T-helper 2 cell treated with Interferon-gamma antibody and Interleukin-4, amounts not matched to agents 5 μg/mL and 100 μg/mL, for 36 hours (primary cell): ENCODE measurements around the gene SUPT6H.
"Not testable (repeated sequence)": the region's sequence is repeated elsewhere in the genome, so short reads cannot be mapped to it uniquely, and the experiment has no call there.

Source experiments
- DNase-seq: peaks from one replicate; pipeline ENCODE4 v3.0.0; 2021; ENCODE audit warnings: low spot score
- H3K27ac Mint-ChIP-seq: one replicate; pipeline ENCODE4 v1.8.0; 2021; ENCODE audit warnings: mild to moderate bottlenecking, mixed read lengths
- H3K27me3 Mint-ChIP-seq: one replicate; pipeline ENCODE4 v1.8.0; 2021; ENCODE audit warnings: low read depth, mixed read lengths
- H3K36me3 Mint-ChIP-seq: one replicate; pipeline ENCODE4 v1.8.0; 2021; ENCODE audit warnings: low read depth, mixed read lengths
- H3K4me1 Mint-ChIP-seq: one replicate; pipeline ENCODE4 v1.8.0; 2021; ENCODE audit warnings: low read depth, mixed read lengths
- H3K4me3 Mint-ChIP-seq: one replicate; pipeline ENCODE4 v1.8.0; 2022; ENCODE audit warnings: mild to moderate bottlenecking, moderate library complexity, mixed read lengths
- H3K9me3 Mint-ChIP-seq: one replicate; pipeline ENCODE4 v1.8.0; 2021; ENCODE audit warnings: mixed read lengths

The SUPT6H gene

DNA sequence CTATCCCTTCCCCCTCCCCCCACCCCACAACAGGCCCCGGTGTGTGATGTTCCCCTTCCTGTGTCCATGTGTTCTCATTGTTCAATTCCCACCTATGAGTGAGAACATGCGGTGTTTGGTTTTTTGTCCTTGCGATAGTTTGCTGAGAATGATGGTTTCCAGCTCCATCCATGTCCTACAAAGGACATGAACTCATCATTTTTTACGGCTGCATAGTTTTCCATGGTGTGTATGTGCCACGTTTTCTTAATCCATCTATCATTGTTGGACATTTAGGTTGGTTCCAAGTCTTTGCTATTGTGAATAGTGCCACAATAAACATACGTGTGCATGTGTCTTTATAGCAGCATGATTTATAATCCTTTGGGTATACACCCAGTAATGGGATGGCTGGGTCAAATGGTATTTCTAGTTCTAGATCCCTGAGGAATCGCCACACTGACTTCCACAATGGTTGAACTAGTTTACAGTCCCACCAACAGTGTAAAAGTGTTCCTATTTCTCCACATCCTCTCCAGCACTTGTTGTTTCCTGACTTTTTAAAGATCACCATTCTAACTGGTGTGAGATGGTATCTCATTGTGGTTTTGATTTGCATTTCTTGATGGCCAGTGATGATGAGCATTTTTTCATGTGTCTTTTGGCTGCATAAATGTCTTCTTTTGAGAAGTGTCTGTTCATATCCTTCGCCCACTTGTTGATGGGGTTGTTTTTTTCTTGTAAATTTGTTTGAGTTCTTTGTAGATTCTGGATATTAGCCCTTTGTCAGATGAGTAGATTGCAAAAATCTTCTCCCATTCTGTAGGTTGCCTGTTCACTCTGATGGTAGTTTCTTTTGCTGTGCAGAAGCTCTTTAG, 74.1 kb downstream of the SUPT6H start:
- H3K27ac Mint-ChIP-seq, H3K4me3 Mint-ChIP-seq, DNase-seq, H3K9me3 Mint-ChIP-seq, H3K27me3 Mint-ChIP-seq: not testable (repeated sequence)
- Mint-ChIP-seq H3K36me3 (peaks cover 15% of the 10 kb centered on the region), H3K4me1 (peaks cover 14% of the 10 kb centered on the region)

DNA sequence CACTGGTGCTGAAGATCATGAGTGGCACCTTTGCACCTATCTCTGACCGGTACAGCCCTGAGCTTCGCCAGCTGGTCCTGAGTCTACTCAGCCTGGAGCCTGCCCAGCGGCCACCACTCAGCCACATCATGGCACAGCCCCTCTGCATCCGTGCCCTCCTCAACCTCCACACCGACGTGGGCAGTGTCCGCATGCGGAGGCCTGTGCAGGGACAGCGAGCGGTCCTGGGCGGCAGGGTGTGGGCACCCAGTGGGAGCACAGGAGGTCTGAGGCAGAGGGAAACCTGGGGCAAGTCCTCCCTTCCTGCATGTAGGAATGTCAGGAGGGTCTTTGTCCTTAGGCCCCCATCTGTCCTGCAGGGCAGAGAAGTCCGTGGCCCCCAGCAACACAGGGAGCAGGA, 75.3 kb downstream of the SUPT6H start:
- Mint-ChIP-seq H3K4me3 (no peak overlapping the region), H3K9me3 (peaks cover 3% of the 10 kb centered on the region), H3K27me3 (no peaks in the 10 kb centered on the region), H3K27ac (no peak overlapping the region), H3K4me1 (peaks cover 15% of the 10 kb centered on the region), H3K36me3 (peaks cover 15% of the 10 kb centered on the region)
- DNase-seq: no peak

DNA sequence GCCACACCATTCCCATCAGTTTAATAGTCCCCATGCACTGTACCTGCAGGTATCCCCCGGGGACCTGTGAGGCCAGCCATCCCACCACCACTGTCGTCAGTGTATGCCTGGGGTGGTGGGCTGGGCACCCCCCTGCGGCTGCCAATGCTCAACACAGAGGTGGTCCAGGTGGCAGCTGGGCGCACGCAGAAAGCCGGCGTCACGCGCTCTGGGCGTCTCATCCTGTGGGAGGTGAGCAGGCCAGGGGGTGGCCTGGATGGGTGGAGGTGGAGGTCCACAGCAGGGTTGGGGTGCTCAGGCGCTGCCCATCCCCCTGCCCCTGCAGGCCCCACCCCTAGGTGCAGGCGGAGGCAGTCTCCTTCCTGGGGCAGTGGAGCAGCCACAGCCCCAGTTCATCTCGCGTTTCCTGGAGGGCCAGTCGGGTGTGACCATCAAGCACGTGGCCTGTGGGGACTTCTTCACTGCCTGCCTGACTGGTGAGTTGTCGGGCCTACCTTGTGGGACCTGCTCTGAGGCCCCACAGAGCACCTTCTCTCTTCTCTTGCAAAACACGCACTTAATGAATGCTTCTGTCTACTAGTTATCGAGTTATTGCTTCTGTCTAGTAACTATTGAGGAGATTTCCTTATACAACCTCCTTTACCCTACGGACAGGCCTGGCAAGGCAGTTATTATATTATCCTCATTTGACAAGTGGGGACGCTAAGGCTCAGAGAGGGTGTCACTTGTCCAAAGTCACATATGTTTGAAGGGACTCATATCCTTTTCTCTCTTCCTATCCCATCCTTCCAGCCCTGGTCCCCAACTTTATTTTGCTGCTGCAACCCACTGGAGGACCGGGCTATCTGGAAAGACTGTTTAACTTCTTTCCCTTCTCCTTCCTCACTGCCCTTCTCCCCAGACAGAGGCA, 76.0 kb downstream of the SUPT6H start:
- no peaks in the 10 kb centered on the region for H3K27me3 Mint-ChIP-seq
- DNase-seq: no peak

DNA sequence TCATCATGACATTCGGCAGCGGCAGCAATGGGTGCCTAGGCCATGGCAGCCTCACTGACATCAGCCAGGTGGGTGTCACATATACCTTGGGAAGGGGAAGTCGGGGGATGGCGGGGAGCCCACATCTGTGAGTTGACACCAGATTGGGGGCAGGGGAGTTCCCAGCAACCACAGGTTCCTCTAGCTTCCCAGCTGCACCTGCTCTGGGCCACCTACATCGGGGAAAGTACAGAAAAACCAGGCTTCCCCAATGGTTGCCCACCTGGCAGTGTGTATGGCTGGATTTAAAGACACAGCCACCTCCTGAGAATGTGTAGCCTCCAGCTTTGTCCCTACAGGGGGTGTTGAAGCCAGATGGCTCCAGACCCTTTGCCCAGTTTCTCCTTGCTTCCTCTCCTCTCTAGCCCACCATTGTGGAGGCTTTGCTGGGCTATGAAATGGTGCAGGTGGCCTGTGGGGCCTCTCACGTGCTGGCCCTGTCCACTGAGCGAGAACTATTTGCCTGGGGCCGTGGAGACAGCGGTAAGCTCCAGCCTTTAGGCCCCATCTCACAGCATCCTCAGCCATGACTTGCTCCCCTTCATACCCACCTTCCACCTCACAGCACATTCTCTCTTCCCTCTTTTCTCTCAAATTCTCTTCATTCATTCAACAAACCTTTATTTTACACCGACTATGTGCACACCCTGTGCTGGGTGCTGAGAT, 76.8 kb downstream of the SUPT6H start:
- Mint-ChIP-seq H3K36me3 (peaks cover 15% of the 10 kb centered on the region), H3K27ac (peak overlapping the region; percentile 46), H3K4me1 (peaks cover 18% of the 10 kb centered on the region), H3K9me3 (peaks cover 3% of the 10 kb centered on the region), H3K27me3 (no peaks in the 10 kb centered on the region), H3K4me3 (no peak overlapping the region)
- peak; percentile 27 for DNase-seq

More for the DNA sequence above, 76.0 kb downstream of the SUPT6H start:
- Mint-ChIP-seq H3K4me3 (no peak overlapping the region), H3K27ac (peak overlapping the region; percentile 46), H3K9me3 (peaks cover 3% of the 10 kb centered on the region), H3K4me1 (peaks cover 16% of the 10 kb centered on the region), H3K36me3 (peaks cover 15% of the 10 kb centered on the region)

DNA sequence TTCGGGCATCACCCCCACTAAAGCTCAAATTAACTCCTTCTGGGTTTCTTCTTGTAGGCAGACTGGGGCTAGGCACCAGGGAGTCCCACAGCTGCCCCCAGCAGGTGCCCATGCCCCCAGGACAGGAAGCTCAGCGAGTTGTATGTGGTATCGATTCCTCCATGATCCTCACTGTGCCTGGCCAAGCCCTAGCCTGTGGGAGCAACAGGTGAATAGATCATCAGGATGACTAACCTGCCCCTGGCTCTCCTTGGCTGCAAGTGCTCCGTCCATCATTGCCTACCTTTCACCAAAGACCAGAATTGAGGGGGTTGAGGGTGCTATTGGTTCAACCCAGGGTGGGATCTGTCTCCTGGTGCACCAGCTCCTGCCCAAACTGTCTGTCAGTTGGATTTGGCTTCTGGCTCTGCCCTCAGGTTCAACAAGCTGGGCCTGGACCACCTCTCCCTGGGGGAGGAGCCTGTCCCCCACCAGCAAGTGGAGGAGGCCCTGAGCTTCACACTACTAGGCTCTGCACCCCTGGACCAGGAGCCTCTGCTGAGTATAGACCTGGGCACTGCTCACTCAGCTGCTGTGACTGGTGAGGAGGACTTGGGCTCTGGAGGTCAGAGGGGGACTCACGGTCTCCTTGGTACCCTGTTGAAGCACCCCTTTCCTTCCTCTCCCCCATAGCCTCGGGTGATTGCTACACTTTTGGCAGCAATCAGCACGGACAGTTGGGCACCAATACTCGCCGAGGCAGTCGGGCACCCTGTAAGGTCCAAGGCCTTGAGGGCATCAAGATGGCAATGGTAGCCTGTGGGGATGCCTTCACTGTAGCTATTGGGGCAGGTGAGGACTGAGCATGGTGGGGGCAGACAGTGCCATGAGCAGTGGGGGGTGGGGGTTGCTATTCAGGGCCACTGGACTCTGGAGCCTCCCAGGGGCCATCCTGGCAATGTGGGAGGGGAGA, 78.7 kb downstream of the SUPT6H start:
- Mint-ChIP-seq H3K27ac (no peak overlapping the region), H3K9me3 (peaks cover 3% of the 10 kb centered on the region), H3K36me3 (peaks cover 15% of the 10 kb centered on the region), H3K4me3 (no peak overlapping the region), H3K27me3 (no peaks in the 10 kb centered on the region), H3K4me1 (peaks cover 22% of the 10 kb centered on the region)
- DNase-seq: no peak

DNA sequence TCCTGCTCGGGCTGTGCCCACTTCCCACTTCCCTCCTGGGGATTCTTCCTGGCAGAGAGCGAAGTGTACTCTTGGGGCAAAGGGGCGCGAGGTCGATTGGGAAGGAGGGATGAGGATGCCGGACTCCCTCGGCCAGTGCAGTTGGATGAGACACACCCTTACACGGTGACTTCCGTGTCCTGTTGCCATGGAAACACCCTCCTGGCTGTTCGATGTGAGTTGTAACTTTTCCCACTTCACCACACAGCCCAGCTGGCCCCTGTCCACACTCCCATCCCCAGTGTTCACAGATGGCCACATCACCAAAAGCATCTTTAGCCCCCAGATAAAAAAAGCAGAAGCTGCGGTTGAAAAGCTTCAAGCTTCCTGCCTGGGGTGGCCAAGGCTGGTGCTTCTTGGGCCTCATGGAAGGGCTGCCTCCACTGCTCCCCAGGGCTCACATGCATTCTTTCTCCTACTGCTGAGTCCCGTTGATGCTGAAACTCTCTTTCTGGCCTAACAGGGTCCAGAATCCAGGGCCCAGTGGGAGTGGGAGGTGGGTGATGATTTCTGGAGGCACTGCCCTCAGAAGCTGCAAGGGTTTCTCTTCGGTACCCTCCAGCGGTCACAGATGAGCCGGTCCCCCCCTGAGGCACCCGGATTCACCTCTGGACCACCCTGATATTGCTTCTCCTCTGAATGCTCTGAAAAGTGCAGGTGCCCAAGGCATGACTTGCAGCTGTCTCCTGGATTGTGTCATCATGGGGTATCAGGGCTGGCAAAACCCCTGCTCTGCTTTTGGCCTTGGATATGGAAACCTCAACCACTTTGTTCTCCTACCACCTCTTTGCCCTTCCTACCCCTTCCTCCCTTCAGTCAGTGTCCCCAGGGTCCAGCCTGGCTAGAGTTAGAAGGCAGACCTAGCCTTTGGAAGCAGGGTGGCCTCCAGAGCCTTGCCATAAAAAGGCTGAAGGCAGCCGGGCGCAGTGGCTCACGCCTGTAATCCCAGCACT, 79.6 kb downstream of the SUPT6H start:
- no peak overlapping the region for H3K27ac Mint-ChIP-seq
- no peaks in the 10 kb centered on the region for H3K27me3 Mint-ChIP-seq
- H3K36me3 Mint-ChIP-seq: peaks cover 12% of the 10 kb centered on the region
- DNase-seq: no peak
- H3K9me3 Mint-ChIP-seq: no peaks in the 10 kb centered on the region
- H3K4me1 Mint-ChIP-seq: peaks cover 24% of the 10 kb centered on the region
- no peak overlapping the region for H3K4me3 Mint-ChIP-seq

DNA sequence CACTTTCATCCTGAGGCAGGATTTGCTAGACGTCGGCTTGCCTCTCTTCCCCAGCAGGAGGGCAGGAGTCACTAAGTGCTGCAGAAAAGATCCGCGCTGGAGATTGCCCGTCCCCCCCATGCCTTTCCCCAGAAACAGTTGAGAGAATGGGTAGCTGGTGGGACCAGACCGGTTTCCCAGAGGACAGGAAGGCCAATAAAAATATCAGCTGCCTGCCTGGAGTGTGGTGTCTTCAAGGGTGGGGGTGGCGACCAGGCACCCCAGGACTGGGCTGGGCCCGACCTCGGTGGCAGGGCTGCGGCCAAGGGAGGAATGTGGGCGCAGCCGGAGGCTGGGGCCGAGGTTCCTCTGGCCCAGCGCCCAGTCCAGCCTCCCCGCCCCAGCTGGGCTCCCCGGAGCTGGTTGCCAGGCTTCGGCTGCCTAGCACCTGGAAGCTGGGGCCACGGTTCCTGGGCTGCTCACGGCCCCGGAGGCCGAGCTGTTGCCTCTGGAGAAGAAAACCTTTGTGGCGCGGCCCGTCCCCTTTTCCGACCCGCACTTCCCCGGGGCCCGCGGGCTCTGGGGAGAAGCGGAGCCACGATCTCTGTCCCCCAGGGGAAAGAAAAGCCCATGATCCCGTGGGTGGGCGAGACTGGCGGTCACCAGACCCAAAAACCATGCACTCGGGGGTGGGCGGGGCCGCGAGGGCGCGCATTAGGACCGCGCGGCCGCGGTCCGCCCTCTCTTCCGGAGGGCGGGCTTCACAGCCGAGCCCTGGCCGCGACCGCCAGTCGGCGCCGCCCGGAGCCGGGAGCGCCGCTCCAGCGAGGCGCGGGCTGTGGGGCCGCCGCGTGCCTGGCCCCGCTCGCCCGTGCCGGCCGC, 81.5 kb downstream of the SUPT6H start, which contains the start of gene TRAF4:
Gene TRAF4 (plus strand): TSS at position 769 of the 861 bp plus-strand sequence. CDS start 102 bp downstream, outside the sequence.
- Mint-ChIP-seq H3K36me3 (peaks cover 15% of the 10 kb centered on the region), H3K27ac (peak within 1 kb of the TSS; percentile 91), H3K9me3 (no peaks in the 10 kb centered on the region), H3K27me3 (no peaks in the 10 kb centered on the region), H3K4me1 (peaks cover 19% of the 10 kb centered on the region), H3K4me3 (peak within 1 kb of the TSS; percentile 89)
- DNase-seq: peak; percentile 80

DNA sequence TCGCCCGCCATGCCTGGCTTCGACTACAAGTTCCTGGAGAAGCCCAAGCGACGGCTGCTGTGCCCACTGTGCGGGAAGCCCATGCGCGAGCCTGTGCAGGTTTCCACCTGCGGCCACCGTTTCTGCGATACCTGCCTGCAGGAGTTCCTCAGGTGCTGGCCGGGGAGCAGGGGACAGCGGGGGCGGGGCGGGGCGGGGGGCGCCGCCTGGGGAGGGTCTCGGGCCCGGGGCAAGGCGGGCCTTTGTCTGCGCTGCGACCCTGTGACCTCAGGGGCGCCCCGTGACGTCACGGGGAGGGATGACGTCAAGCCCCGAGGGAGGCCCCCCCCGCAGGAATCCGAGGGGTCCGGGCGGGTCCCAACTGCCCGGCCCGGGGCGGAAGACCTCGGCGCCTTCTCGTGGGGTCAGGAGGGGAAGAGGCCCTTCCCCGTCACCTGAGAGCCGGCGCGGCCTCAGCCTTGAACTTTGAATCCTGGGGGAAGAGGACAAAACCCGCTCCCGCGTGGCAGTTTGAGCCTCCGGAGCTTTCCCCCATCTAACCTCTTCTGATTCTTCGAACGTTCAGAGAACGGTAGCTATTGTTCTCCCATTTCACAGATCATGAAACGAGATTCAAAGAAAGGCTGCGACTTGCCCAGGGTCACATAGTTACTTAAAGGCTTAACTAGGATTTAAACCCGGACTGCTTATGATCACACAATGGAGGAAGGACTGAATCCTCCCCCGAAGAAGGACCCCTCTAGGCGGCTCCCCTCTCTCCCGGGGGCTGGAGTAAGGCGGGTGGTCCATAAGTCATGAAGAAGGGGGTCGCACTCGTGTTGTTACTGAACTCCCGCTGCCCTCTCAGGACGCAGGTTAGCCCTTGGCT, 82.3 kb downstream of the SUPT6H start:
- Mint-ChIP-seq H3K4me1 (peaks cover 13% of the 10 kb centered on the region), H3K9me3 (no peaks in the 10 kb centered on the region), H3K27me3 (no peaks in the 10 kb centered on the region), H3K4me3 (peak overlapping the region; percentile 89), H3K36me3 (peaks cover 15% of the 10 kb centered on the region), H3K27ac (peak overlapping the region; percentile 91)
- DNase-seq: peak; percentile 44

DNA sequence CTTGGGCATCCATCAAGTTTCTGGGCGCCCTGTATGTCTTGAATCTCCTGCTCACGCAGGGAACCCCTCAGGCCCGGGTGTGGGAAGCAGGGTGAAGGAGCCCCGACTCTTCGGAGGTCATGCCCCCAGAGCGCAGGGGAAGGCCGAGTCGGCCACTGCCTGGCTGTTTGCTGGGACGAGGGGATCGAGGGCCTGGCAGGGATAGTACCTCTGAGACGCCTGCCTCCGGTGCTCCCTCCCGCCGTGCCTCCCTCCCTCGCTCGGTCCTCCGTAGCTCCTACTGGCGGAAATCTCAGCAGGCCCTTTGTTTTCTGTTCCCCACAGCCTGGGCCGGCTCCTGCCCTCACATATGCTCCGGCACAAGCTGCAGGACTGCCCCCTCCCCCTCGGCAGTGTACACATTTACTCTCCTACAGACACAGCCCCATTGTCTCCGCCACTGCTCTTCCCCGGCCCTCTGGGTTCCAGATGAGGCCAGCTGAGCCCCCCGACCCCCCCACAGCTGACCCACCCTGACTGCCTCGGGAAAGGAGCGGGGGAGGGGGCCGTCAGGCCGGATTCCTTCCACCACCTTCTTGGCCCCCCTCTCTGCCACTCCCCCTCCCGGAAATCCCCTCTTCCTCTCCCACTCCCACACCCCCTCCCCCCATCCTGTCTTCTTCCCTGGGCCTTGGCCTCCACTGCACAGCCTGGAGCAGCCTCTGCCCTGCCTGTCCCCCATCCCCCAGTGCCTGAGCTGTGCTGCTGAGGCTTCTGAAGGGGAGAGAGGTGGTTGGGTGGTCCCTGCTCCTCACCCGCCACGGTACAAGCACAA, 83.2 kb downstream of the SUPT6H start:
- Mint-ChIP-seq H3K4me3 (peak overlapping the region; percentile 89), H3K9me3 (no peaks in the 10 kb centered on the region), H3K4me1 (peaks cover 15% of the 10 kb centered on the region), H3K36me3 (peaks cover 13% of the 10 kb centered on the region), H3K27ac (peak overlapping the region; percentile 91), H3K27me3 (no peaks in the 10 kb centered on the region)
- DNase-seq: no peak

DNA sequence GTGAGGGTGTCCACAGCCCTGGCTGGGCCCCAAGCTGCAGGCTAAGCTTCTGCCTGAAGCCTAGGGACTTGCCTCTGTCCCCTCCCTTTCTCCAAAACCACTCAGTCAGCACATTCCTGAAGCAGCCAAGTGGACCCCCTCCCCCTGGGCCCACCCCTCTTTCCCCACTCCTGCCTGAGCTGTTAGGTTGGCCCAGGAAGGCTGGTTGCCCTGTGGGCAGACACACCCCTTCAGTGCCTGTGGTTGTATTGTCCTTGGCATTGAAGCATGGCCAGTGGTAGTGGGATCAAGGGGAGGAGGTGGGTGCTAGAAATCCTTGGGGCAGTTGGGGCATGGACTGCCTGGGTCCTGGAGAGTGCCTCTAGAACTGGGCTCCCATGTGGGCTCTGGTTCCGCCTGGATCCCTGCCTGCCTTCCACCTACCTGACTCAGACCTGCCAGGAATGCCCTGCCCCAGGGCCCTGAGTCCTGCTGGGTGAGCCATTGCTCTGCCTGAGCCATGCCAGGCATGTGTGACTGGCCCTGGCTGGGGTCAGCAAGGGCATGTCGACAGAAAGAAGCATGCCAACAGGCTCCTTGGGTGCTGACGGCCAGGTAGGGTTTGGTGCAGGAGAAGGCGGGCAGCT, 83.9 kb downstream of the SUPT6H start:
- H3K4me3 Mint-ChIP-seq: peak overlapping the region; percentile 89
- H3K9me3 Mint-ChIP-seq: no peaks in the 10 kb centered on the region
- peaks cover 15% of the 10 kb centered on the region for H3K4me1 Mint-ChIP-seq
- H3K27me3 Mint-ChIP-seq: no peaks in the 10 kb centered on the region
- H3K36me3 Mint-ChIP-seq: peaks cover 13% of the 10 kb centered on the region
- no peak for DNase-seq
- peak overlapping the region; percentile 91 for H3K27ac Mint-ChIP-seq
